ENCODE measurements around the gene LIM2.

Gene LIM2

GRCh38 chr19:51365211-51365964 lies 22.4 kb downstream of the LIM2 start:
- no peak for DNase-seq (ENCODE audit: low read depth)

- DNase-seq (ENCODE audit: low read depth): no peak
These were observed 23.3 kb downstream of the LIM2 start for GRCh38 chr19:51364200-51365106.

DNA sequence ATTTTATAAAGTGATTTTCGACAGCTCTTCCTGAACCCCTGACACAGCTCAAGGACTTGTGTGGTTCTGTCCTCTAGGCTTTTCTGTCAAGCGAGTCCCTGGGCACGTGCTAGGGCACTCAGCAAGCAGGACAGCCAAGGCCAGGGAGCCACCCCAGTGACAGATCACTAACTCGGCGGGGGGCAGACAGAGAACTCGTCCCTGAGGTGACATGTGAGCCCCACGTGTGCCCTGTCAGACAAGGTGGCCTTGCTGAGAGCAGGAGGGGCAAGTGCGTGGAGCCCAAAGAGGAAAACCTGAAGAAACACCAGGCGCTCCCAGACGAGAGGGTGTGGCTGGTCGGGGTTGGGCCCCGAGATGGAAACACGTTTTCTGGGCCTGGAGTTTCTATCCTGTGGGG lies 26.5 kb downstream of the LIM2 start:
- DNase-seq (ENCODE audit: low read depth): no peak

DNA sequence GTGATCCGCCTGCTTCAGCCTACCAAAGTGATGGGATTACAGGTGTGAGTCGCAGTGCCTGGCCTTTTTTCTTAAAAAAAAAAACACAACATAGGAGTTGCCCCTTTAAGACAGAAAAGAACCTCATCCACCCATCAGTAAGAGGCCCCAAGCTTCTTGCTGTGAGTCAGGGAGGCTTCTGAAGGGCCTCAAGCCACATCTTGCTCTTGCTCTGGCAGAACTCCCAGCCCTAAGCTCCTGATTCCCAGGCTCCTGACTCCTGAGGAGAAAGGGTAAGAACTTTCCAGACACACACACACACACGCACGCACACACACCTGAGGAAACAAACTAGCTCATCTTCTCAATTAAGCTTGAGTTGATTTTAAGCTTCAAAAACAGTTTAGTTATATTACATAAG lies 28.5 kb downstream of the LIM2 start:
- no peak for DNase-seq (ENCODE audit: low read depth)

GRCh38 chr19:51357952-51358351 lies 29.8 kb downstream of the LIM2 start:
- DNase-seq (ENCODE audit: low read depth): no peak

DNA sequence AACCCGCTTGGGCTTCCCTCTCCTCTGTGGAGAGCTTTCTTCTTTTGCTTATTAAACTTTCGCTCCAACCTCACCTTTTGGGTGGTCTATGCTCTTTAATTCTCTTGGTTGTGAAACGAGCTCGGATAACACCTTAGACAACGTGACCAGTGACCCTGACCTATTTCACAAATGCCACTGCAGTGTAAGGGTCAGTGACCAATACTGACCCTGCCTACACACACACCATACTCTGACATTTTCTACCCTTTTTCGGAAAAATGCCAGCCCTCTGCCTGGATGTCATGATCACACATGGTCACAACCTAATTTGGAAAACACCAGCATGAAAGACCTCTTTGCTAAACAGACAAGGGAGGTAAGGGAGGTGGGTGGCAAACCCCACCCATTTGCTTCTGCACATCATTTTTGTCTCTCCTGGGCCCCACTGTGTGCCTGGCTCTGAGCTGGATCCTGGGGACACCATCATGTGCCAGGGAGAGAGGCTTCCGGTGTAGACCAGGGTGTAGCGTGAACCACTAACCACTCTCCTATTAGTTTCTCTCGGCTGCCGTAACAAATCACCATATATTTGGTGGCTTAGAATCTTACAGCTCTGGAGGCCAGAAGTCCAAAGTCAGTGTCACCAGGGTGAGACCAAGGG lies 31.5 kb downstream of the LIM2 start:
- no peak for DNase-seq (ENCODE audit: low read depth)

- no peak for DNase-seq (ENCODE audit: low read depth)
These were observed 33.0 kb downstream of the LIM2 start for GRCh38 chr19:51354742-51355148.

- no peak for DNase-seq (ENCODE audit: low read depth)
These were observed 33.6 kb downstream of the LIM2 start for GRCh38 chr19:51354103-51354741.

- DNase-seq (ENCODE audit: low read depth): no peak
These were observed 34.9 kb downstream of the LIM2 start for GRCh38 chr19:51352783-51353360.

DNA sequence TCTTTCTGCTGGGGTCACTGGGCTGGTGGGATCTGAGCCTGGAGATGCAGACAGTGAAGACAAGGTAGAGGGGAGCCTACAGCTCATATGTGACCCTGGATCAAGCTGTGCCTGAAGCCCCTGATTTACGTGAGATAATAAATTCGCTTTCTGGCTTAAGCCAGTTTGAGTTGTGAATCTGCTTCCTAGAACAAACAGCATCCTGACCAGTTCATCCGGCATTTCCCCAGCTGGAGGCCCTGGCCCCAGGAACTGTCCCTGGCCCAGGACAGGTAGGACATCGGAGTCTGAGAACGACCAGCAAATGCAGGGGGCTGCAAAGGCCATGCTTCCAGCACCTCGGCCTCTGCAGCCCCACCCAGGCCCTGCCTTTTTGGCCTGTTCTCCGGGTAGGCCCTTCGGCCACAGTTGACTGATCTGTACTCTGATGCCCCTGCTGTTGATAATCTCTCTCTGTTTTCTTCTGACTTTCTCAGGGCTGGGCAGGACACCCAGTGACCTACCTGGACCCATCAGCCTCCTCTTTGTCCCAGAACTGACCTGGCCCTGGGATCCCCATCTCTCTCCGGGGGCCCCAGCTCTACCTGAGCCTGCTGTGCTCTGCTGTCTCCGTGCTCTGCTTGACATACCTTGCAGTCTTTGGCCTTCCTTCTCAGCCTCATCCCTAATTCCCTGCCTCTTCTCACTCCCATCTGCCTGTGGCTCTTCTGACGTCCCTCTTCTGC lies 36.3 kb downstream of the LIM2 start:
- DNase-seq (ENCODE audit: low read depth): no peak

DNA sequence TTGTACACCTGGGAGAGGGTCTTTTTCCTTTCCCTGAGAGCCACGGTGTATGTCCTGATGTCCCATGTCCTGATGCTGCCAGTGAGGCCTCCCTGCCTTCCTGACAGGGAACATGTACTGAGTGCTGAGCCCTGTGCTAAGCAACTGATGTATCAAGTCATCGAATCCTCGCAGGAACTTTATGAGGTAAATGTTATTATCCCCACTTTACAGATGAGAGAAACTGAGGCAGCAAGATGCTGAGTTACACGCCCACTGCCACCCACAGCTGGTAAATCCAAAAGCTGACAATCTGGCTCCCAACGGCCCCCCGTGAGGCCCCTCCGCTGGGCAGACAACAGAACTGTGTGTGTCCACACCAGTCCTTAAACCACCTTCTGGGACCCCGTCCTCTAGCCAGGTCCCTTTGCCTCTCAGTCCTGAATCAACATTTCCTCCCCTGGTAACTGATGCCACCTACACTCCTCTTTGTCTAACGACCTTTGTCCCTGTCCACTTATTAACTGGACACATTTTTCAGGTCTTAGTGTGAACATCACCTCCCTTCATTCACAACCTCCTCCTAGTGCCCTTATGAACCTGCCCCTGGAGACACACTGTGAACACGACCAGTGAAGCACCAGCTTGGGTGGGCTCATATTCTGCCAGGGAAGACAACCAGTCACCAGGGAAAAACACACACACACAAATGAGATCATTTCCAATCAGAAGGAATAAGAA lies 40.4 kb downstream of the LIM2 start:
- DNase-seq (ENCODE audit: low read depth): no peak

GRCh38 chr19:51346742-51347141 lies 41.0 kb downstream of the LIM2 start:
- no peak for DNase-seq (ENCODE audit: low read depth)

DNA sequence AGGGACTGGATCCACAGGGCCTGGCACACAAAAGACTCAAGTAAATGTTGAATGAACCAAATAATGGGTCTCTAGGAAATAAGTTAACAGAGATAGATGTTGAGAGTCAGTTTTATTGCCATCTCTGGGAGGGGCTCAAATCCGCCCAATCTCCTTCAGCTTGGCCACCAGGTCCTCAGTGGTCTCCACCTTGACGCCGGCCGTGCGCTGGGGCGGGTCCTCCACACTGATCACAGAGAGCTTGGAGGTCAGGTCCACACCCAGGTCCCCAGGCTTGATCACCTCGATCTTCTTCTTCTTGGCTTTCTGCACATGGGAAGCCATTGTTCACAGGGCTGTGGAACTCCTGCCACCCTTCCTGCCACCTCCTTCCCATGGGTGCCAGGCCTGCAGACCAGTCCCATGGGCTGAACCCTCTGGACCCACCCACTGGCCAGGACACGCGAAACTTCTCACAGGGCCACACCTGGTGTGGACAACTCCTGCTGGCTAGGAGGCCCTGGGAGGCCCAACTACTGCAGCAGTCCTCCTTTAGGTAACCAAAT lies 42.6 kb downstream of the LIM2 start:
- no peak for DNase-seq (ENCODE audit: low read depth)

- no peak for DNase-seq (ENCODE audit: low read depth)
These were observed 44.9 kb downstream of the LIM2 start for GRCh38 chr19:51342631-51343569.

- DNase-seq (ENCODE audit: low read depth): no peak
These were observed 45.7 kb downstream of the LIM2 start, which contains the start of gene VSIG10L for GRCh38 chr19:51341976-51342580. VSIG10L (minus strand) TSS chr19:51342139; CDS start chr19:51342124, 15 bp downstream.

DNA sequence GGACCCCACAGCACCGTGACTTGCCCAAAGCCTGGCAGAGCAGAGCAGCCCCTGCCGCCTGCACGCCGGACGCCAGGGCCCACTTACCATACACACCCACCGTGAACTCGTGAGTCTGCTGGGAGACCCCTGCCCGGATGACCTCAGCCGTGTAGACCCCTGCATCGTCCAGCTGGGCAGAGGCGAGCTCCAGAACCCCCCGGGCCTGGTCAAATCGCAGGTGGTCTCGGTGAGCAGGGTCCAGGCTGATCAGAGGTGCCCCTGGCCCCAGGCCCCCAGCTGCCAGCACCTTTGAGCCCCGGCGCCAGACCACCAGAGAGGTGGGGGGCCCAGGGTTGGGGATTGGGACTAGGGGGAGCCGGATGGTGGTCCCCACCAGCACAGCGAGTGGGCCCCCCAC lies 46.7 kb downstream of the LIM2 start:
- no peak for DNase-seq (ENCODE audit: low read depth)

GRCh38 chr19:51339687-51340656 lies 47.8 kb downstream of the LIM2 start:
- DNase-seq (ENCODE audit: low read depth): peak; percentile 73
